NOMO-1 treated with DMSO at 0.1 percent for 48 hours (cell line): Measurements from ENCODE around the gene TLE2.

Source experiments
- DNase-seq: peaks from one replicate; lab custom pipeline; 2025; ENCODE audit not compliant: unreplicated experiment; lab: John Stamatoyannopoulos, UW

Gene TLE2

GRCh38 chr19:3029065-3029923 is at the start of gene TLE2:
TSS of gene TLE2 (minus strand) at chr19:3029280. CDS start at chr19:3028904, 376 bp downstream.
- no peak for DNase-seq

- no peak for DNase-seq
Observed at GRCh38 chr19:3075605-3076431, 46.7 kb upstream of the TLE2 start.

DNA sequence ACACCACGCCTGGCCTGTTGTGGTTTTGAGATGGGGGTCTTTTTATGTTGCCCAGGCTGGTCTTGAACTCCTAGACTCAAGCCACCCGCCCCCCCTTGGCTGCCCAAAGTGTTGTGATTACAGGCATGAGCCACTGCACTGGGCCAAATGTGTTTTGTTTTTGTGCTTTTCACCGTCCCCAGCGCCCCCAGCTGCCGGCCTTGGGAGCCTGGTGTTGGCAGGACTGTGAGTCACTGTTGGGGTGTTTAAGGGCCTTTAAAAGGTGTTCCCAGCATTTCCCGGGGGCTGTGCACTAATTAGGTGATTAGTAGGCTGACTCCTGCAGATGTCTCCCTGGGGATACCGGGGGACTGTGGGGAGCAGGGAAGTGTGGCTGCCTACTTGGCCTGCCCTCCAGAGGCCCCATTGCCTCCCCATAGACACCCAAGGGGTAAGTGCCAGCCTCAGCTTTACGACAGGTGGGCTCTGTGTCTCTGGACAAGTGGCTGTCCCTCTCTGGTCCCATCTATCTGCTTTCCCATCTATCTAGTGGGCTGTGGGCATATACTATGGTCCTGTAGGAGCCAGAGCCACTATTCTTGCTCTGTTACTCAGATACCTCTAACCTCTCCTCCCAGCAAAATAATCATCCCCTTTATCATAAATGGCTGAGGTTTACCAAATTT is 45.0 kb upstream of the TLE2 start:
- no peak for DNase-seq

DNA sequence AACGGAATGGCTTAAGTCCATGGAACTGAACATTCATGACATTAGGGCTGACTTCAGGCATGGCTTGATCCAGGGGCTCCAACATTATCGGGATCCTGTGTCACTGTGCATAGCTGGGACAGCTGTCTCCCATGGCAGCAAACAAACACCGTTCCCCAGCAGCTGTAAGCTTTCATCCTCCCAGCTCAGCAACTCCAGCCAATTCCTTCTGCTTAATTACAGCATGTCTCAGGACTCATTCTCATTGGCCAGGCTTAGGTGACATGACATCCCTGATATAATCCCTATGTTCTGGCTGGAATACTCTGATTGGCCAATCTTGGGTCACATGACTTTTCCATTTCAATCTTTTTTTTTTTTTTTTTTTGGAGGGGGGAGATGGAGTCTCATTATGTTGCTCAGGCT is 44.1 kb upstream of the TLE2 start:
- no peak for DNase-seq

DNA sequence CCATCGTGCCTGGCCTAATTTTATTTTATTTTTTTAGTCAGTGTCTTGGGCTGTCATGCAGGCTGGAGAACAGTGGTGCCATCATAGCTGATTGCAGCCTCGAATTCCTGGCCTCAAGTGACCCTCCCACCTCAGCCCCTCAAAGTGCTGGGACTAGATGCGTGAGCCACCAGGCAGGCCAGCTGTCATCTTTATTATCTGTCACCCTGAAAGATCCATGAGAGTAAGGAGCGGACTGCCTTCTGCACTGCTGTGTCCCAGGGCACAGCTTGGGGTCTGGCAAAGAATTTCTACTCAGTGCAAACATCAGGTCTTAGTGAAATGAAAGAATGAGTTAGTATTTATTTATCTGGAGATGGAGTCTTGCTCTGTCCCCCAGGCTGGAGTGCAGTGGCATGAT is 42.7 kb upstream of the TLE2 start:
- no peak for DNase-seq

GRCh38 chr19:3068071-3068470 is 39.0 kb upstream of the TLE2 start:
- no peak for DNase-seq

DNA sequence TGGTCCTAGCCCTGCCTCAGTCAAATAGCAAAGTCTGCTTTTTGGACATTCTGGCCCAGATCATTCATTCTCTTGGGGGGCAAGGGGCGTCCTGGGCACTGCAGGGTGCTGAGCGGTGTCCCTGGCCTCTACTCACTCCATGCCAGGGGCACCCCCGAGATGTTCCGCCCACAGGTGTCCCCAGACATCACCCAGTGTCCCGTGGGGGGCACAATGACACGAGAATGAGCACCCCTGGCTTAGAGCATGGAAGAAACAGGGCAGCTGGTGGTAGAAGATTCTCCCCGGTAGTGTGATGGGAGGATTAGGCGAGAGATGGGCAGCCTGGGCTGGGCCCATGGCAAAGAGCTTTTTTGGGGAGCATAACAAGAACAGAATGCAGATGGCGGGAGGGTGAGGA is 38.5 kb upstream of the TLE2 start:
- no peak for DNase-seq

DNA sequence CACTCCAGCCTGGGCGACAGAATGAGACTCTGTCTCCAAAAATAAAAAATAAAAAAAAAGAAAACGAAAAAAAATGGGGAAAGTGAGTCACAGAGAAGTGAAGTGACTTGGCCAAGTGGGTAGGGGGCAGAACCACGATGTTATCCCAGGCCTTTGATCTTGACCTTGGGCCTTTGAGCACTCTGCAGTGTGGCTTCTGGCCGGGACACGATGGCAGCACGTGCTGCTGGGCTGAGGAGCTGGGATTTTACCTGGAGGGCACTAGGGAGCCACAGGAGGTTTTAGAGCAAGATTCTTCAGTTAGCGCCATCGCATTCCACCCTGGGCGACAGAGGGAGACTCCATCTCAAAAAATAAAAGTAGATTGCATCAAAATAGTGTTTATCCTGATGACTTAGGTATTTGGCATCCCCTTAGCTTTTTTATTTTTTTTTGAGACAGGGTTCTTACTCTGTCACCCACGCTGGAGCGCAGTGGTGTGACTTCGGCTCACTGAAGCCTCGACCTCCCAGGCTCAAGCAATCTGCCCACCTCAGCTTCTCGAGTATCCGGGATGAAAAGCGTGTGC is 37.5 kb upstream of the TLE2 start:
- DNase-seq: no peak

GRCh38 chr19:3065675-3066357 is 36.7 kb upstream of the TLE2 start:
- DNase-seq: no peak

- DNase-seq: no peak
Observed at GRCh38 chr19:3064011-3064330, 34.9 kb upstream of the TLE2 start.

DNA sequence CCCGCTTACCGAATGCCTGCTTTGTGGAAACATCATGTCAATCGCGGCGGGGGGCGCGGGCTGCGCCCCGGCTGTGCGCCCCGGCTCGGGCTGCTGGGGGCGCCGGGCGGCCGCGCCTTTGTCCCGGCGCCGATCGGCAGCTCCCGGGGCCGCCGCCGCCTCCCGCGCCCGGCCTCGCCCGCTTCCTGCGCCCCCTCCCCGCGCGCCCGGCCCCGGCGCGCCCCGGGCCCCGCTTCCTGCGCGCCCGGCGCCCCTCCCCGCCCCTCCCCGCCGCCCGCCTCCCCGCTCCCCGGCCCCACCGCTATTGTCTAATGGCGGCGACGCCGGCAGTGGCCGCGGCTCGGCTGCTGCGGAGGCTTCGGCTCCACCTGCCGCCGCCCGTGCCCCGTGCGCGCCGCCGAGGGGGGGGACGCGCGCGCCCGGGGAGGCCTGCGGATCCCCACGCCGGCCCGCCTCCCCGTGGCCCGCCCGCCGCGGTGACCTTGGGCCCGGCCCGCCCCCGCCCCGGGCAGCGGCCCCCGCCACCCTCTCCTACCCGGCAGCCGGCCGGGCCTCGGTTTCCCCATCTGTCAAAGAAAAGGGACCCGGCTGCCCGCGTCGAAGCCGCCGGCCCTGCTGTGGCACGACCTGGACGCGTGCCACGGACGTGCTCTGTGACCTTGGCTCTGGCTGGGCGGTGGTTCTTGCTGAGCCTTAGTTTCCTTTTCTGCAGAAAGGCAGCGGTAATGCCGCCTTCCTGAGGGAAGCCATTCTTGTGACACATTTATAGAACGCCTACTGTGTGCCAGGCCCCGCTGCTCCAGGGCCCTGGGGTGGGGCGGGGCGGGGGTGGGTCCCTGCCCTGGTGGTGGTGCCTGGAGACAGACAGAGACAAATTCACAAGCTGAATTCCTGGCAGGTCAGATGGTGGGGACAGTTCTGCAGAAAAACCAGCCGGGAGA is 33.4 kb upstream of the TLE2 start, which contains the start of gene TLE5:
TSS of gene TLE5 (minus strand) at position 331 of the 941 bp plus-strand sequence. CDS start at position 36, 295 bp downstream.
- DNase-seq: peak; percentile 20

GRCh38 chr19:3061182-3062161 is 32.4 kb upstream of the TLE2 start:
- DNase-seq: no peak

GRCh38 chr19:3060857-3061181 is 31.7 kb upstream of the TLE2 start:
- no peak for DNase-seq

GRCh38 chr19:3059653-3060052 is 30.6 kb upstream of the TLE2 start:
- DNase-seq: no peak

DNA sequence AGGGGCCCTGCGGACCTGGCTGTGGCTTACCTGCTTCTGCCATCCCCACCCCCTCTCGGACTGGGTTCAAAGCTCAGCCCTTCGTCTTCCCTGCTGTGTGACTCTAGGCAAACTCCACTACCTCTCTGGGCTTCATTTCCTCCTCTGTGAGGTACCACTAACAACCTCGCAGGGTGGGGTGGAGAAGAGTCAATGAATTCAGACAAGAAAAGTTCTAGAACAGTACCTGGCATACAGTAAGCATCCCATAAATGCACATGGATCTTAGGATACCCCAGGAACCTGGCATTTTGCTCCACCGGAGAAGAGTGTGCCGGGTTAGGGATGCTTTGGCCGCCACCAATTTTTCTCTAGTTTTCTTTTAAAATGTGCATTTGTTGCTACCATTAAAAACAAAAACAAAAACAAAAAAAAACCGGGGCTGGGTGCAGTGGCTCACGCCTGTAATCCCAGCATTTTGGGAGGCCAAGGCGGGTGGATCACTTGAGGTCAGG is 29.8 kb upstream of the TLE2 start:
- no peak for DNase-seq

GRCh38 chr19:3058009-3058820 is 29.1 kb upstream of the TLE2 start:
- DNase-seq: no peak

GRCh38 chr19:3057275-3057714 is 28.2 kb upstream of the TLE2 start:
- no peak for DNase-seq
